ENCODE data around the gene TOMM34. TPM values are rescaled to one million over a fixed set of nuclear protein-coding genes. Genes with fewer than 3 reads are reported as not detected.

The TOMM34 gene
- polyA plus RNA-seq, 1 donor from 2014 or later: 10.0 TPM

DNA sequence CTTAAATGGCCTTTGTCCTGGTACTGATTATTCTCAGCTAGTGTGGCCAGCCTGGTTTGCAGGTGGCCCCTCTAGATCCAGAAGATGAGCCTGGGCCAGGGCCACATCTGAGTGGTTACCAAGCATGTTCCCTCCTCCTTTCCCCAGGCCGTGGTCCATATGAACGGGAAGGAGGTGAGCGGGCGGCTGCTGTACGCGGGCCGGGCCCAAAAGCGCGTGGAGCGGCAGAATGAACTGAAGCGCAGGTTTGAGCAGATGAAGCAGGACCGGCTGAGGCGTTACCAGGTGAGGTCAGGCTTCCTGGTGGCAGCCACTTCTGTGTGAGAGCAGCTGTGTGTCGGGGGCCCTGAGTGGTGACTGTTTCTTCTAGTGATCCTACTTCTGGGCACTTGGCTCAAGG is 38.8 kb downstream of the TOMM34 start:
- Histone ChIP-seq H2AFZ (ENCODE audit: low read depth, low read length) (no peak overlapping the region), H3K36me3 (ENCODE audit: insufficient read depth, low read length) (no peaks in the 10 kb centered on the region), H4K20me1 (ENCODE audit: insufficient read depth) (no peaks in the 10 kb centered on the region), H3K9me2 (ENCODE audit: insufficient read depth, low read length) (no peaks in the 10 kb centered on the region), H3K9ac (ENCODE audit: low read length) (no peak overlapping the region), H3K4me3 (ENCODE audit: low read length) (no peak overlapping the region), H3K9me3 (ENCODE audit: low read length) (no peaks in the 10 kb centered on the region), H3K4me2 (ENCODE audit: low read length) (no peak overlapping the region), H3K27me3 (ENCODE audit: insufficient read depth, low read depth, low read length) (no peaks in the 10 kb centered on the region), H3K79me2 (replicated peaks; ENCODE audit: insufficient read depth, low read length) (no peaks in the 10 kb centered on the region), H3K27ac (ENCODE audit: low read length) (no peak overlapping the region), H3F3A (ENCODE audit: insufficient read depth, low read length, poor library complexity, severe bottlenecking) (no peaks in the 10 kb centered on the region)
- TF ChIP-seq EP300 (conservative IDR thresholded peaks at IDR 0.05; ENCODE audit: poor library complexity, severe bottlenecking) (no peak), POLR2AphosphoS5 (IDR thresholded peaks at IDR 0.05) (no peak), MXI1 (conservative IDR thresholded peaks at IDR 0.05; ENCODE audit: poor library complexity, severe bottlenecking) (no peak), TAF1 (IDR thresholded peaks at IDR 0.05; ENCODE audit: low read depth) (no peak), EZH2 (IDR thresholded peaks at IDR 0.05; ENCODE audit: borderline replicate concordance, insufficient read depth, low read length, poor library complexity, severe bottlenecking) (no peak), SMC3 (conservative IDR thresholded peaks at IDR 0.05; ENCODE audit: poor library complexity) (no peak), RAD21 (conservative IDR thresholded peaks at IDR 0.05) (no peak)
- TF ChIP-seq, protein P1, sequence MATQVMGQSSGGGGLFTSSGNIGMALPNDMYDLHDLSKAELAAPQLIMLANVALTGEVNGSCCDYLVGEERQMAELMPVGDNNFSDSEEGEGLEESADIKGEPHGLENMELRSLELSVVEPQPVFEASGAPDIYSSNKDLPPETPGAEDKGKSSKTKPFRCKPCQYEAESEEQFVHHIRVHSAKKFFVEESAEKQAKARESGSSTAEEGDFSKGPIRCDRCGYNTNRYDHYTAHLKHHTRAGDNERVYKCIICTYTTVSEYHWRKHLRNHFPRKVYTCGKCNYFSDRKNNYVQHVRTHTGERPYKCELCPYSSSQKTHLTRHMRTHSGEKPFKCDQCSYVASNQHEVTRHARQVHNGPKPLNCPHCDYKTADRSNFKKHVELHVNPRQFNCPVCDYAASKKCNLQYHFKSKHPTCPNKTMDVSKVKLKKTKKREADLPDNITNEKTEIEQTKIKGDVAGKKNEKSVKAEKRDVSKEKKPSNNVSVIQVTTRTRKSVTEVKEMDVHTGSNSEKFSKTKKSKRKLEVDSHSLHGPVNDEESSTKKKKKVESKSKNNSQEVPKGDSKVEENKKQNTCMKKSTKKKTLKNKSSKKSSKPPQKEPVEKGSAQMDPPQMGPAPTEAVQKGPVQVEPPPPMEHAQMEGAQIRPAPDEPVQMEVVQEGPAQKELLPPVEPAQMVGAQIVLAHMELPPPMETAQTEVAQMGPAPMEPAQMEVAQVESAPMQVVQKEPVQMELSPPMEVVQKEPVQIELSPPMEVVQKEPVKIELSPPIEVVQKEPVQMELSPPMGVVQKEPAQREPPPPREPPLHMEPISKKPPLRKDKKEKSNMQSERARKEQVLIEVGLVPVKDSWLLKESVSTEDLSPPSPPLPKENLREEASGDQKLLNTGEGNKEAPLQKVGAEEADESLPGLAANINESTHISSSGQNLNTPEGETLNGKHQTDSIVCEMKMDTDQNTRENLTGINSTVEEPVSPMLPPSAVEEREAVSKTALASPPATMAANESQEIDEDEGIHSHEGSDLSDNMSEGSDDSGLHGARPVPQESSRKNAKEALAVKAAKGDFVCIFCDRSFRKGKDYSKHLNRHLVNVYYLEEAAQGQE (IDR thresholded peaks at IDR 0.05; ENCODE audit: borderline replicate concordance): no peak
- TF ChIP-seq, protein P2, sequence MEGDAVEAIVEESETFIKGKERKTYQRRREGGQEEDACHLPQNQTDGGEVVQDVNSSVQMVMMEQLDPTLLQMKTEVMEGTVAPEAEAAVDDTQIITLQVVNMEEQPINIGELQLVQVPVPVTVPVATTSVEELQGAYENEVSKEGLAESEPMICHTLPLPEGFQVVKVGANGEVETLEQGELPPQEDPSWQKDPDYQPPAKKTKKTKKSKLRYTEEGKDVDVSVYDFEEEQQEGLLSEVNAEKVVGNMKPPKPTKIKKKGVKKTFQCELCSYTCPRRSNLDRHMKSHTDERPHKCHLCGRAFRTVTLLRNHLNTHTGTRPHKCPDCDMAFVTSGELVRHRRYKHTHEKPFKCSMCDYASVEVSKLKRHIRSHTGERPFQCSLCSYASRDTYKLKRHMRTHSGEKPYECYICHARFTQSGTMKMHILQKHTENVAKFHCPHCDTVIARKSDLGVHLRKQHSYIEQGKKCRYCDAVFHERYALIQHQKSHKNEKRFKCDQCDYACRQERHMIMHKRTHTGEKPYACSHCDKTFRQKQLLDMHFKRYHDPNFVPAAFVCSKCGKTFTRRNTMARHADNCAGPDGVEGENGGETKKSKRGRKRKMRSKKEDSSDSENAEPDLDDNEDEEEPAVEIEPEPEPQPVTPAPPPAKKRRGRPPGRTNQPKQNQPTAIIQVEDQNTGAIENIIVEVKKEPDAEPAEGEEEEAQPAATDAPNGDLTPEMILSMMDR (IDR thresholded peaks at IDR 0.05; ENCODE audit: poor library complexity, severe bottlenecking): no peak

- Histone ChIP-seq H2AFZ (ENCODE audit: low read depth, low read length) (no peak overlapping the region), H3K9ac (ENCODE audit: low read length) (no peak overlapping the region), H3K27me3 (ENCODE audit: insufficient read depth, low read depth, low read length) (no peaks in the 10 kb centered on the region), H3K9me3 (ENCODE audit: low read length) (no peaks in the 10 kb centered on the region), H3K4me2 (ENCODE audit: low read length) (no peak overlapping the region), H3K27ac (ENCODE audit: low read length) (no peak overlapping the region), H3K36me3 (ENCODE audit: insufficient read depth, low read length) (no peaks in the 10 kb centered on the region), H3K79me2 (replicated peaks; ENCODE audit: insufficient read depth, low read length) (no peaks in the 10 kb centered on the region), H3K9me2 (ENCODE audit: insufficient read depth, low read length) (no peaks in the 10 kb centered on the region), H4K20me1 (ENCODE audit: insufficient read depth) (no peaks in the 10 kb centered on the region), H3F3A (ENCODE audit: insufficient read depth, low read length, poor library complexity, severe bottlenecking) (no peaks in the 10 kb centered on the region), H3K4me3 (ENCODE audit: low read length) (no peak overlapping the region)
- TF ChIP-seq EZH2 (IDR thresholded peaks at IDR 0.05; ENCODE audit: borderline replicate concordance, insufficient read depth, low read length, poor library complexity, severe bottlenecking): no peak
- TF ChIP-seq MXI1 (conservative IDR thresholded peaks at IDR 0.05; ENCODE audit: poor library complexity, severe bottlenecking): no peak
Measured at GRCh38 chr20:44918761-44919160, 41.4 kb downstream of the TOMM34 start.

DNA sequence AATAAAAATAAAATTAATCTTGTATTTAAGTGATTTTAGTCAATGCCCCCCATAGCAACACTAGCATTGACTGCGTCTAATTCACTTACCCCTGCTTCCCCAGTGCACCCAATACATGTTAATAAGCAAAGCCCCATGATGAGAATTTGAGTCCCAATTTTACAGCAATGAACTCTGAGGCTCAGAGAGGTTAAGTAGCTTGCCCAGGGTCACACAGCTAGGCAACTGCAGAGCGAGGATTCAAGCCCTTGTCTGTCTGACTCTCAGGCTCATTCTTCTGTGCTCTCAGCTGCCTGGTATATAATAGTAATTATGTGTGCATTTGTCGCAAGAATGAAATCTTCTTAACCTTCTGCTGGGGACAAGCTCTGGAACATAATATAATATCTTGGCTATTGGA is 41.9 kb downstream of the TOMM34 start:
- no peaks in the 10 kb centered on the region for H3K9me2 ChIP-seq (ENCODE audit: insufficient read depth, low read length)
- H3K9ac ChIP-seq (ENCODE audit: low read length): no peak overlapping the region
- H3K27me3 ChIP-seq (ENCODE audit: insufficient read depth, low read depth, low read length): no peaks in the 10 kb centered on the region
- H2AFZ ChIP-seq (ENCODE audit: low read depth, low read length): no peak overlapping the region
- no peaks in the 10 kb centered on the region for H3K36me3 ChIP-seq (ENCODE audit: insufficient read depth, low read length)
- no peak overlapping the region for H3K4me3 ChIP-seq (ENCODE audit: low read length)
- H4K20me1 ChIP-seq (ENCODE audit: insufficient read depth): no peaks in the 10 kb centered on the region
- no peak overlapping the region for H3K4me2 ChIP-seq (ENCODE audit: low read length)
- no peaks in the 10 kb centered on the region for H3K9me3 ChIP-seq (ENCODE audit: low read length)
- H3K27ac ChIP-seq (ENCODE audit: low read length): no peak overlapping the region
- TF ChIP-seq RAD21 (conservative IDR thresholded peaks at IDR 0.05): no peak
- TF ChIP-seq EP300 (conservative IDR thresholded peaks at IDR 0.05; ENCODE audit: poor library complexity, severe bottlenecking): no peak
- no peak for TF ChIP-seq EZH2 (IDR thresholded peaks at IDR 0.05; ENCODE audit: borderline replicate concordance, insufficient read depth, low read length, poor library complexity, severe bottlenecking)
- no peak for TF ChIP-seq POLR2AphosphoS5 (IDR thresholded peaks at IDR 0.05)
- TF ChIP-seq SMC3 (conservative IDR thresholded peaks at IDR 0.05; ENCODE audit: poor library complexity): no peak
- no peak for TF ChIP-seq TAF1 (IDR thresholded peaks at IDR 0.05; ENCODE audit: low read depth)
- TF ChIP-seq, protein P1 (IDR thresholded peaks at IDR 0.05; ENCODE audit: borderline replicate concordance): no peak
- TF ChIP-seq MXI1 (conservative IDR thresholded peaks at IDR 0.05; ENCODE audit: poor library complexity, severe bottlenecking): no peak
- TF ChIP-seq, protein P2 (IDR thresholded peaks at IDR 0.05; ENCODE audit: poor library complexity, severe bottlenecking): no peak
- H3K79me2 ChIP-seq (replicated peaks; ENCODE audit: insufficient read depth, low read length): no peaks in the 10 kb centered on the region
- no peaks in the 10 kb centered on the region for H3F3A ChIP-seq (ENCODE audit: insufficient read depth, low read length, poor library complexity, severe bottlenecking)
